Hepatocyte (in vitro differentiated cells): Measurements from ENCODE around the gene C17orf100. TPM values are rescaled to one million over a fixed set of nuclear protein-coding genes. Genes with fewer than 3 reads are reported as not detected.

ENCODE experiments used
- DNase-seq: peaks from one replicate; pipeline ENCODE4 v3.0.0-alpha.2; 2016; ENCODE audit warnings: low spot score
- H2AFZ ChIP-seq: fragments of 200-600 bp; sonication (generic); 2 replicates; pipeline ENCODE4 v1.6.0; 2016; ENCODE audit warnings: antibody characterized with exemption, mild to moderate bottlenecking
- H3K27ac ChIP-seq: fragments of 200-600 bp; sonication (generic); 2 replicates; pipeline ENCODE4 v1.5.1; 2016; ENCODE audit warnings: mild to moderate bottlenecking
- H3K27me3 ChIP-seq: fragments of 200-600 bp; sonication (generic); 2 replicates; pipeline ENCODE4 v1.6.1; 2016
- H3K36me3 ChIP-seq: fragments of 200-600 bp; sonication (generic); replicated peaks from 2 replicates; pipeline ENCODE4 v1.5.1; 2016; ENCODE audit warnings: low read depth; ENCODE audit not compliant: insufficient read depth
- H3K4me1 ChIP-seq: fragments of 200-600 bp; sonication (generic); 2 replicates; pipeline ENCODE4 v1.5.1; 2016; ENCODE audit warnings: mild to moderate bottlenecking, moderate library complexity; ENCODE audit not compliant: insufficient read depth
- H3K4me2 ChIP-seq: fragments of 200-600 bp; sonication (generic); 2 replicates; pipeline ENCODE4 v1.6.0; 2016
- H3K4me3 ChIP-seq: fragments of 200-600 bp; sonication (generic); 2 replicates; pipeline ENCODE4 v1.5.1; 2016; ENCODE audit warnings: mild to moderate bottlenecking
- H3K79me2 ChIP-seq: fragments of 200-600 bp; sonication (generic); 2 replicates; pipeline ENCODE4 v1.6.0; 2017; ENCODE audit warnings: mild to moderate bottlenecking
- H3K9me2 ChIP-seq: fragments of 200-600 bp; sonication (generic); replicated peaks from 2 replicates; pipeline ENCODE4 v1.6.0; 2017; ENCODE audit warnings: mild to moderate bottlenecking; ENCODE audit not compliant: insufficient read depth
- H3K9me3 ChIP-seq: fragments of 200-600 bp; sonication (generic); 2 replicates; pipeline ENCODE4 v1.5.1; 2016; ENCODE audit warnings: low read depth, mild to moderate bottlenecking
- H4K20me1 ChIP-seq: fragments of 200-600 bp; sonication (generic); 2 replicates; pipeline ENCODE4 v1.6.0; 2016; ENCODE audit warnings: mild to moderate bottlenecking; ENCODE audit not compliant: insufficient read depth, poor library complexity, severe bottlenecking
- CTCF ChIP-seq: fragments of 200-600 bp; sonication (generic); IDR thresholded peaks from 2 replicates; pipeline ENCODE4 v1.5.1; 2016; ENCODE audit warnings: antibody characterized with exemption, mild to moderate bottlenecking; ENCODE audit not compliant: poor library complexity
- EZH2 ChIP-seq: fragments of 200-600 bp; sonication (generic); IDR thresholded peaks from 2 replicates; pipeline ENCODE4 v1.6.1; 2016; ENCODE audit warnings: antibody characterized with exemption, mild to moderate bottlenecking, borderline replicate concordance
- EZH2phosphoT487 ChIP-seq: fragments of 200-600 bp; sonication (generic); IDR thresholded peaks from one replicate; pipeline ENCODE4 v1.6.1; 2018; ENCODE audit warnings: antibody characterized with exemption, mild to moderate bottlenecking, low read depth, moderate library complexity; ENCODE audit not compliant: unreplicated experiment, severe bottlenecking
- WGBS: methylation state at CpG from one replicate; pipeline ENCODE4 v1.1.6; 2016; ENCODE audit warnings: low lambda C conversion rate; ENCODE audit errors: missing lambda C conversion rate; 5-methylcytosine and 5-hydroxymethylcytosine counted together
- polyA plus RNA-seq: library from polyadenylated mRNA; unstranded; fragments of >200 nt; fragmentation: Nextera tagmentation; extraction: Ambion mirVana; gene quantifications from 2 replicates; pipeline ENCODE4 v1.2.1, GENCODE V29; 2016
- total RNA-seq: library from RNA; depleted of rRNA; stranded (reverse); fragments of >200 nt; gene quantifications from 2 replicates; pipeline ENCODE4 v1.2.3, GENCODE V29; 2014

The C17orf100 gene
- total and polyA plus RNA-seq, 2 experiments from 2014 or later, result 4.5 to 5.5 TPM

GRCh38 chr17:6669479-6670212 is 18.1 kb downstream of the C17orf100 start:
- TF ChIP-seq EZH2, result no peak
- TF ChIP-seq EZH2phosphoT487, result no peak
- no peak for TF ChIP-seq CTCF

GRCh38 chr17:6670571-6670970 is 19.0 kb downstream of the C17orf100 start:
- DNase-seq, result no peak
- TF ChIP-seq CTCF (no peak), EZH2phosphoT487 (no peak), EZH2 (no peak)
- Histone ChIP-seq H4K20me1 (no peaks in the 10 kb centered on the region), H3K27ac (no peak overlapping the region), H3K79me2 (no peaks in the 10 kb centered on the region), H2AFZ (no peak overlapping the region), H3K9me2 (no peaks in the 10 kb centered on the region), H3K4me3 (no peak overlapping the region), H3K9me3 (no peaks in the 10 kb centered on the region), H3K36me3 (no peaks in the 10 kb centered on the region), H3K4me1 (no peaks in the 10 kb centered on the region), H3K4me2 (no peak overlapping the region), H3K27me3 (no peaks in the 10 kb centered on the region)
- WGBS, result 91% methylated on average over 8 of the region's 8 CpGs

More at GRCh38 chr17:6669479-6670212, 18.1 kb downstream of the C17orf100 start:
- no peaks in the 10 kb centered on the region for H3K36me3 ChIP-seq
- H3K4me3 ChIP-seq, result no peak overlapping the region
- WGBS, result 83% methylated on average over 10 of the region's 10 CpGs
- no peaks in the 10 kb centered on the region for H4K20me1 ChIP-seq
- no peaks in the 10 kb centered on the region for H3K9me3 ChIP-seq
- DNase-seq, result no peak
- H3K9me2 ChIP-seq, result no peaks in the 10 kb centered on the region
- H3K4me1 ChIP-seq, result no peaks in the 10 kb centered on the region
- H3K79me2 ChIP-seq, result no peaks in the 10 kb centered on the region
- H3K27ac ChIP-seq, result no peak overlapping the region
- no peak overlapping the region for H2AFZ ChIP-seq
- no peaks in the 10 kb centered on the region for H3K27me3 ChIP-seq
- H3K4me2 ChIP-seq, result no peak overlapping the region

DNA sequence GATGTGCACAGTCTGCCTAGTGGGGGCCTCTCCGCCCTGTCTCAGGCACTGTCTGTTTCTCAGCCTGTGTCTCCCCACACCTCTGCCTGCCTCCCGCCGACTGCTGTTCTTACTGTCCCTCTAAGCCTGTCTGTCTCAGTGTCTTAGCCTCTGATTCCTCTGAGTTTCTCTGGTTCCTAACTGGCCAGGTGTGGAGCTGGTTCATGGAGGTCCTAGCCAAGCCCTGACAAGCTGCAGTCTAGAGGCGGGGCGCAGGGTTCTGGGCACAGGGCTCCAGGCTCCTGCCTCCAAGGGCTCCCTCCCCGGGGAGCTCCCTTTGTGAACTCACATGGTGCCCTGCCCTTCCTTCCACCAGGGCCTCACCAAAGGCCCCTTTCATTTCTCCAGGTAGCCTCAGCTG is 19.4 kb downstream of the C17orf100 start:
- no peaks in the 10 kb centered on the region for H3K27me3 ChIP-seq
- no peaks in the 10 kb centered on the region for H3K4me1 ChIP-seq
- H3K27ac ChIP-seq, result no peak overlapping the region
- H3K9me3 ChIP-seq, result no peaks in the 10 kb centered on the region
- H3K9me2 ChIP-seq, result no peaks in the 10 kb centered on the region
- TF ChIP-seq EZH2phosphoT487 (no peak), EZH2 (no peak), CTCF (no peak)
- 81% methylated on average over 6 of the region's 6 CpGs for WGBS
- H3K4me2 ChIP-seq, result no peak overlapping the region
- H2AFZ ChIP-seq, result no peak overlapping the region
- H3K79me2 ChIP-seq, result no peaks in the 10 kb centered on the region
- DNase-seq, result no peak
- H4K20me1 ChIP-seq, result no peaks in the 10 kb centered on the region
- H3K4me3 ChIP-seq, result no peak overlapping the region
- no peaks in the 10 kb centered on the region for H3K36me3 ChIP-seq
